ENCODE measurements around the gene MYH13.

MYH13 gene

DNA sequence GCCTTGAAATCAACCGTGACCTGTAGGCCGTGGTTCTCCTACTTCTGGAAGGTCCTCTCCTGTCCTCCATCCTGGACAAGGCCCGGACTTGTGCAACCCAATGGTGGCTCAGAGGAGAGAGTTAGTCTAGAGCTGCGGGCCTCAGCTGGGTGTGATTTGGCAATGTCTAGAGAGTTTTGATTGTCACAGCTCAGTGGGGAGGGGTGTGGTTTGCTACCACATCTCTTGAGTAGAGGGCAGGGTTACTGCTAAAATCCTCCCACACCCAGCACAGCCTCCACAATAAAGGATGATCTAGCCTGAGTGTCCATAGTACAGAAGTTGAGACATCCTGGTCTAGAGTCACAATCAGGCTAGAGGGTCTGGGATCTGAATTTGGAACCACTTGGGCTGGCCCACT lies 40.3 kb downstream of the MYH13 start:
- no peaks in the 10 kb centered on the region for H3K36me3 ChIP-seq (ENCODE audit: insufficient read depth, low read length)
- no peak overlapping the region for H2AFZ ChIP-seq (ENCODE audit: low read depth, low read length)
- no peak overlapping the region for H3K4me3 ChIP-seq (ENCODE audit: low read length)
- no peaks in the 10 kb centered on the region for H3K9me3 ChIP-seq (ENCODE audit: low read length)
- no peaks in the 10 kb centered on the region for H3K27me3 ChIP-seq (ENCODE audit: insufficient read depth, low read length)
- no peaks in the 10 kb centered on the region for H3K4me1 ChIP-seq (ENCODE audit: insufficient read depth, low read length)

DNA sequence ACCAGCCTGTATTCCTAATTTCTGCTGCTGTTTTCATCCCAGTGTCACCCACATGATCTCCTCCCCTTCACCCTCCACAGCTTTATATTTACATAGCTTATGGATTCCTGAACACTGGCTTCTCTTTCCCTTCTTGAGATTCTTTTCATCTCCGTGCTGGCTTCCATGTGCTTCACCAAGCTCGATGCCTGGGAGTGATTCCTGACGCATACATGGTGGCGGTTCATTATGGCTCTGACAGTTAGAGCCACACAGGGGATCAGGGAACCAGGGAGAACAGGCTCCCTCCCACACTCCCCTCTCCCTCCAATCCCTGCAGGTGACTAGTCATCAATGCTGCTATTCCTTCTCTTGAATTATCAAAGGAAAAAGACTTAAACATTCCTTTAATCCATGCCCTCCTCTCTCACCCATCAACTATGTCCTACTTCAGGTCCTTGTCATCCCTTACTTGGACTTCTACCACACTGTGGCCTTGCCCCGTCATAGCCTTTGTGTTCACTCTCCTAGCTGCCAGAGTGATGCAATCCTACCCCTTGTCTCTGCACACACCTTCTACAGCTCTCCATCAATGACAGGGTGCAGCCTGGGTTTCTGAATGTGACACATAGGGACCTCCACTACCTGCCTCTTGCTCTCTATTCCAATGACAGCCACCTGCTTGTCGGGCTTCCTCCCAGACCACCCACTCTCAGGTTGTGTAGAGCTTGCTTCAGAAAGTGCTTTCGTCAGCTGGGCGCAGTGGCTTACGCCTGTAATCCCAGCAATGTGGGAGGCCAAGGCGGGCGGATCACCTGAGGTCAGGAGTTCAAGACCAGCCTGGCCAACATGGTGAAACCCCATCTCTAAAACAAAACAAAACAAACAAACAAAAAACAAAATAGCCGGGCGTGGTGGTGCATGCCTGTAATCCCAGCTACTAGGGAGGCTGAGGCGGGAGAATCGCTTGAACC lies 43.6 kb downstream of the MYH13 start:
- H2AFZ ChIP-seq (ENCODE audit: low read depth, low read length), result no peak overlapping the region
- no peak overlapping the region for H3K4me3 ChIP-seq (ENCODE audit: low read length)
- H3K4me1 ChIP-seq (ENCODE audit: insufficient read depth, low read length), result no peaks in the 10 kb centered on the region
- H3K27me3 ChIP-seq (ENCODE audit: insufficient read depth, low read length), result no peaks in the 10 kb centered on the region
- no peaks in the 10 kb centered on the region for H3K36me3 ChIP-seq (ENCODE audit: insufficient read depth, low read length)
- H3K9me3 ChIP-seq (ENCODE audit: low read length), result no peaks in the 10 kb centered on the region

DNA sequence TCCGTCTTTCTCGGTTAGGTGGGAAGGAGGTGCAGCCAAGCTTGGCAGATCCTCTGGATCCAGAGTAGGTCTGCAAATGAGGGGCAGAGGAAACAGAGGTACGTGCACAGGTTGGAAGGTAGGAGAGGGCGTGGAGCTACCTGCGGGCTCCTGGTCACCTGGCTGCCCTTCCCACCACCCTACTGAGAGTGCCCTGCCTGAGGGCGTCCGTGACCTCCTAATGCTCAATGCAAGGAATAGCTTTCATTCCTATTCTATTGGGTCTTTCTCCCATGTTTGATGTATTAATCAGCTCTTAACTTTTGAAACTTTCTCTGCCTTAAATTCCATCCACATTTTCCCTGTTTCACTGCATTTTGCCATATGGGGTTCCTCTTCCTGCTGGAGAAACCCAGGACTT lies 44.6 kb downstream of the MYH13 start:
- H3K36me3 ChIP-seq (ENCODE audit: insufficient read depth, low read length), result no peaks in the 10 kb centered on the region
- H3K9me3 ChIP-seq (ENCODE audit: low read length), result no peaks in the 10 kb centered on the region
- no peak overlapping the region for H2AFZ ChIP-seq (ENCODE audit: low read depth, low read length)
- no peaks in the 10 kb centered on the region for H3K27me3 ChIP-seq (ENCODE audit: insufficient read depth, low read length)
- H3K4me1 ChIP-seq (ENCODE audit: insufficient read depth, low read length), result no peaks in the 10 kb centered on the region
- H3K4me3 ChIP-seq (ENCODE audit: low read length), result no peak overlapping the region

DNA sequence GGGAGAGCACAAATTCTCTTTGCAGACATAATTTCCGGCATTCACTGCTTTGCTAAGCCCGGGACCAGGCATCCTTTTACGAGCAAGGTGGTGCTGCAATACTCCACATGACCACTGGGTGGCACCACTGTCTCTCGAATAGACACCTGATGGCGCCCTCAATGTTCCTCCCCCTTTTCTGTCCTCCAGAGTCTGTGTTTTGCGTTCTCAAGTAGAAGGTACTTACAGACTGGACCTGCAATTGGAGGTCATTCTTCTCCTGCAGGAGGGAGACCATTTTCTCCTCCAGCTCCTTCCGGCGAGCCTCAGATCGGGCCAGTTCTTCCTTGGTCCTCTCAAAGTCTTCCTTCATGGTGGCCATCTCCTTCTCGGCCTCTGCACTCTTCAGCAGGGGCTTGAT lies 45.2 kb downstream of the MYH13 start:
- no peak overlapping the region for H2AFZ ChIP-seq (ENCODE audit: low read depth, low read length)
- no peaks in the 10 kb centered on the region for H3K27me3 ChIP-seq (ENCODE audit: insufficient read depth, low read length)
- no peak overlapping the region for H3K4me3 ChIP-seq (ENCODE audit: low read length)
- no peaks in the 10 kb centered on the region for H3K9me3 ChIP-seq (ENCODE audit: low read length)
- H3K4me1 ChIP-seq (ENCODE audit: insufficient read depth, low read length), result no peaks in the 10 kb centered on the region
- no peaks in the 10 kb centered on the region for H3K36me3 ChIP-seq (ENCODE audit: insufficient read depth, low read length)

DNA sequence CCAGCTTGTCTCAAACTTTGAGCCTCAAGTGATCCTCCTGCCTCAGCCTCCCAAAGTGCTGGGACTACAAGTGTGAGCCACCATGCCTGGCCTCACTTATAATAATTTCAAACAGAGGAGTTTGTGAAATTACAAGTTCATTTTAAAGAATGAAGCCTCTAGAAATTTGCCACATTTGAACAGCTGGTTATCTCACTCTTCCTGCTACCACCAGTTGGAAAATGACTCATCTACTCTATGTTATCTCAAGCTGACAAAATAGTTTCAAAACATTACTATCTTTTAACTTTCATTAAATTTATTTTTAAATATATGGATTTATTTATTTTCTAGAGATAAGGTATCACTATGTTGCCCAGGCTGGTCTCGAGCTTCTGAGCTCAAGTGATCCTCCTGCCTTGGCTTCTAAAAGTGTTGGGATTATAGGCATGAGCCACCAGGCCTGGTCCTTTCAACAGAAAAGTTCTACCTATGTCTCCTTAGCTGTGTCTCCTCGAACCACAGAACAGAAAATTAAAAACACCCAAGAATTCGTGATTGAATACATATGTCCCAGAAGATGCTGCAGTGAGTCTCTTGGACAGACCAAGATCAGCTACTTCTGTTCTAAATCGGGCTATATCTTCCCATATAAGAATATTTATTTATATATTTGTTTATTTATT lies 47.6 kb downstream of the MYH13 start:
- Histone ChIP-seq H3K4me3 (ENCODE audit: low read length) (no peak overlapping the region), H3K27me3 (ENCODE audit: insufficient read depth, low read length) (no peaks in the 10 kb centered on the region), H2AFZ (ENCODE audit: low read depth, low read length) (no peak overlapping the region), H3K36me3 (ENCODE audit: insufficient read depth, low read length) (no peaks in the 10 kb centered on the region), H3K9me3 (ENCODE audit: low read length) (no peaks in the 10 kb centered on the region), H3K4me1 (ENCODE audit: insufficient read depth, low read length) (no peaks in the 10 kb centered on the region)

DNA sequence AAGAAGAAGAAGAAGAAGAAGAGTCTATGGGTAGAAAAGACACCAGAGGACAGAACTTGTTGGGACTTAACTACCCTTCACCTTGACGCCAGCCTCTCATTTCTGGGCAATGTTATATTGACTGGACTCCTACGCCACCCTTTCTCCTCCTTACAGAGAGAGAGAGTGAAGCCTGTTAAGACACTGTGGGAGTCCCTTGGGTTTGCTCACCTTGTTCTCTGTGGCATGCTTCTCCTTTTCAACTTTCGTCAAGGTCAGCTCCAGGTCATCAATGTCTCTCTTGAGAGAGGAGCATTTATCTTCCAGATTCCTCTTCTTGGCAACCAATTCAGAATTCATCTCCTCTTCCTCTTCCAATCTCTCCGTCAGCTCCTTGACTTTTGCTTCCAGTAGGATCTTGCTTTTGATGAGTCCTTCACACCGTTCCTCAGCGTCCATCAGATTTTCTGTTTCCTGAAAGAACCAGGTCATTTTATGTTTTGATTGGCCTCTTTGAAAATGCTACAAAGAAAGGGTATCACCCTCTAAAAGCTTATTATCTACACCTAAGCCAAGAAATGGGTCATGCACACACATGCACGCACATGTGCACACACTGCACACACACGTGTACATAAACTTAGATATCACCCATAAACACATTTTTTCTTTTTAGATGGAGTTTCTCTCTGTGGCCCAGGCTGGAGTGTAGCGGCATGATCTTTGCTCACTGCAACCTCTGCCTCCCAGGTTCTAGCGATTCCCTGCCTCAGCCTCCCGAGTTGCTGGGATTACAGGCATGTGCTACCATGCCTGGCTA lies 48.8 kb downstream of the MYH13 start:
- no peaks in the 10 kb centered on the region for H3K9me3 ChIP-seq (ENCODE audit: low read length)
- no peaks in the 10 kb centered on the region for H3K4me1 ChIP-seq (ENCODE audit: insufficient read depth, low read length)
- no peaks in the 10 kb centered on the region for H3K27me3 ChIP-seq (ENCODE audit: insufficient read depth, low read length)
- H3K36me3 ChIP-seq (ENCODE audit: insufficient read depth, low read length), result no peaks in the 10 kb centered on the region
- no peak overlapping the region for H2AFZ ChIP-seq (ENCODE audit: low read depth, low read length)
- no peak overlapping the region for H3K4me3 ChIP-seq (ENCODE audit: low read length)

DNA sequence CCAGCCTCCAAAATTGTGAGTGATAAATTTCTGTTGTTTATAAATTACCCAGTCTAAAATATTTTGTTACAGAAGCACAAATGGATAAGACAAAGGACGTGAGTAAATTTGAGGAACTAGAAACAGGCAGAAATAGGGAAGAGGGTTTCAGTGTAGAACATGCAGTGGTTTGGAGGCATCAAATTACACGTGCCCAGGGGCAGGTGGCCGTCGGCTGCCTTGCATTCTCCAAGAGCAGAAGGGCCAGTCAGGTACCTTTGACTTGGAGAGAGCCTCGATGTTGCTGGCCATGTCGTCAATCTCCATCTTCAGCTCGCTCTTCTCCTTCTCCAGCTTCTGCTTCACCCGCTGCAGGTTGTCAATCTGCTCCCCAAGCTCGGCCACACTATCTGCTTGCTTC lies 54.3 kb downstream of the MYH13 start:
- H3K9me3 ChIP-seq (ENCODE audit: low read length), result no peaks in the 10 kb centered on the region
- no peak overlapping the region for H2AFZ ChIP-seq (ENCODE audit: low read depth, low read length)
- H3K4me3 ChIP-seq (ENCODE audit: low read length), result no peak overlapping the region
- no peaks in the 10 kb centered on the region for H3K27me3 ChIP-seq (ENCODE audit: insufficient read depth, low read length)
- no peaks in the 10 kb centered on the region for H3K4me1 ChIP-seq (ENCODE audit: insufficient read depth, low read length)
- H3K36me3 ChIP-seq (ENCODE audit: insufficient read depth, low read length), result no peaks in the 10 kb centered on the region

DNA sequence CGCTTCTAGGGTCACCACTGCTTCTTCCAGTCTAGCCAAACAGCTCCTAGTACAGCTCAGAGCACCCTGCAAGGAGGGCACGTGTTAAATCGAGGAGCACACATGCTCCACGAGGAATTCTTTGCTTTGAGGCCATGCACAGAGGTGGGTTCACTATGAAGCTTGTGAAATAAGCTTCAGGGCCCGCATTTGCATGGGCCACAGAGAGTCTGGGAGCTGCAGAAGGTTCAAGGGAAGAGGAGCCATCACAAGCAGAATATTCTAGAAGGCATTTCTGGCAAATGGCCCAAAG lies 55.3 kb downstream of the MYH13 start:
- Histone ChIP-seq H3K27me3 (ENCODE audit: insufficient read depth, low read length) (no peaks in the 10 kb centered on the region), H3K9me3 (ENCODE audit: low read length) (no peaks in the 10 kb centered on the region), H2AFZ (ENCODE audit: low read depth, low read length) (no peak overlapping the region), H3K4me3 (ENCODE audit: low read length) (no peak overlapping the region), H3K4me1 (ENCODE audit: insufficient read depth, low read length) (no peaks in the 10 kb centered on the region), H3K36me3 (ENCODE audit: insufficient read depth, low read length) (no peaks in the 10 kb centered on the region)

DNA sequence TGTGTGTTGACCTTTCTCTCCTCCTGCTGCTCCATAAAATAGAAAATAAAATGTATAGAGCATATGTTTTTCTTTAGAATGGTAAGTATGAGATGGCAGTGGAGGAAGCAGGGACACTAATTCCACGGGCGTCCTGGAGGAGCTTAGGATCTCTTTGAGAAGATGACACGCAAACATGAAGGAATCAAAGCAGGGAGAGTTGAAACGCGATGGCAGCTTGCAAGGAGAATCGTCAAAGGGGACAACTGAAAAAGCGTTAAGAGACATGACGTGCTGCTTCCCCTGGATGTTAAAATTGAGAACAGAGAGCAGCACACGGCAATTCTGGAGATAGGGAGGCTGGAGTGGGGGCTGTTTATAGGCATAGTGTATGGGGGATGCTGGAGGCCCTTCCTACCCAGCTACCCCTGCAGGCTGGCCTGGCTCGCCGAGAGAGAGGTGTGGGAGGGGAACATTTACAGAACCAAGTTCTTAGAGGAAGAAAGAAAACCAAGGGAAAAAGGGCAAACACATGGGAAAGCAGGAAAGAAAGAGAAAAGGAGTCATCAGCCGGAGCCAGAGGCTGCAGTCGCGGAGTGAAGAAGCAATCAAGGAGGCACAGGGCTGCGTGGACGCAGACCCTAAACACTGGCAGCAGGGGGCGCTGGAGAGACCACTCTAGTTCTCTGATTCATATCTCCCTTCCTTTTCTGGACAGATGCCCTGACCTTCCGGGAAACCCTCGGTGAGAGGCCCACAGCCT lies 55.8 kb downstream of the MYH13 start:
- Histone ChIP-seq H2AFZ (ENCODE audit: low read depth, low read length) (no peak overlapping the region), H3K4me3 (ENCODE audit: low read length) (no peak overlapping the region), H3K27me3 (ENCODE audit: insufficient read depth, low read length) (no peaks in the 10 kb centered on the region), H3K4me1 (ENCODE audit: insufficient read depth, low read length) (no peaks in the 10 kb centered on the region), H3K9me3 (ENCODE audit: low read length) (no peaks in the 10 kb centered on the region), H3K36me3 (ENCODE audit: insufficient read depth, low read length) (no peaks in the 10 kb centered on the region)

DNA sequence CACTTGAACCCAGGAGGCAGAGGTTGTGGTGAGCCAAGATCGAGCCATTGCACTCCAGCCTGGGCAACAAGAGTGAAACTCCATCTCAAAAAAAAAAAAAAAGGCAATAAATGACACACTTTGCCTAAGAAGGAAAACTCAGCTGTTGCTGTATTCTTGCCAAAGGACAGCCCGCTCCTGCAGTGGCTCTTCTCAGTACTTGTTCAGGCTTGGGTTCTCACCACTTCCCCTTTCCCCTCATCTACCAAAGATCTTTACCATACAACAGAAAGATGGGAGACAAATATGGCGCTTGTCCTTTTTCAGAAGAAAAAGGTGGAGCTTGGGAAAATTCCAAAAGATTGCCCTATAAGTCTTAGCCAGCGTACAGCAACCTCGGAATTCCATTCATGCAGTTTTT lies 58.5 kb downstream of the MYH13 start:
- Histone ChIP-seq H3K4me1 (ENCODE audit: insufficient read depth, low read length) (no peaks in the 10 kb centered on the region), H3K36me3 (ENCODE audit: insufficient read depth, low read length) (no peaks in the 10 kb centered on the region), H3K9me3 (ENCODE audit: low read length) (no peaks in the 10 kb centered on the region), H2AFZ (ENCODE audit: low read depth, low read length) (no peak overlapping the region), H3K4me3 (ENCODE audit: low read length) (no peak overlapping the region), H3K27me3 (ENCODE audit: insufficient read depth, low read length) (no peaks in the 10 kb centered on the region)

DNA sequence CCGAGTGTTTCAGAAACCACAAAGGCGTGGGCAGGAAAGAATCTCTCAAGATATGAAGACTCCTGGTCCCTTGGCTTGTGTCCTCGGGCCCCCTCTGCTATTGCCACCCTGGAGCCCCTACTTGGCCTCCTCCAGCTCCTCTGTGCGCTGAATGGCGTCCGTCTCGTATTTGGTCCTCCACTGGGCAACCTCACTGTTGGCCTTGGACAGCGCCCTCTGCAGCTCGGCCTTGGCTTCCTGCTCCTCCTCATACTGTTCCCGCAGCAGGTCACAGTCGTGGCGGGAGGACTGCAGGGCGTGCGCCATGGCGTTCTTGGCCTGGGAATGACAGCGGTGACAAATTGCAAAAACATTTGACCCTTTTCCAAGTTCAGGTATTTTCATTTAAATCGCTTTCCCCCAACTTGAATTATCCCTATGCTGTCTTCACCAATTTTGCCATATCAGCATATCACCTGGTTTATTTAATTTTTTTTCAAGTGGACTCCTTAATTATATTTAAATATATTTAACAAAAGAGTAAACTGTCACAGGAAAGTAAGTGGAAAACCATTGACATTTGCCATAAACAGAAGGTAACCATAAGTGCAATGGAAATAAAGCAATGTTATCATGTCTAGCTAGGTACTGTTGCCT lies 59.7 kb downstream of the MYH13 start:
- H3K36me3 ChIP-seq (ENCODE audit: insufficient read depth, low read length), result no peaks in the 10 kb centered on the region
- no peaks in the 10 kb centered on the region for H3K9me3 ChIP-seq (ENCODE audit: low read length)
- no peak overlapping the region for H2AFZ ChIP-seq (ENCODE audit: low read depth, low read length)
- H3K4me3 ChIP-seq (ENCODE audit: low read length), result no peak overlapping the region
- no peaks in the 10 kb centered on the region for H3K27me3 ChIP-seq (ENCODE audit: insufficient read depth, low read length)
- no peaks in the 10 kb centered on the region for H3K4me1 ChIP-seq (ENCODE audit: insufficient read depth, low read length)

DNA sequence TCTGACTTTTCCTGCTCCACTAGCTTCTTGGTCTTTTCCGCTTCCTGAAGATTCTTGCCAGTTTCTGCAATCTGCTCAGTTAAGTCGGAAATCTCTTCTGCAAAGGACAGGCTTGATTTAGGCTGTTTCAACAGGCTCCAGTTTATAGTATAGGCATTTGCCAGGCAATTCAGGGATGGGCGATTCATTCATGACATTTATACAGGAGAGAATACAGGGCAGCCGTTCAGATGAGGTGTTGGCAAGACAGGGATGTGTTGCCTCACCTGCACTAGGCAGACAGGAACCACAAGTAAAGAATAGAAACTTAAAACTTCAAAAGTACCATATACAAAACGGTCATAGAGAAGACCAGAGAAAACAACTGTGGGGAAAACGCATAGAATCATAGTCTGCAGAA lies 61.7 kb downstream of the MYH13 start:
- Histone ChIP-seq H2AFZ (ENCODE audit: low read depth, low read length) (no peak overlapping the region), H3K27me3 (ENCODE audit: insufficient read depth, low read length) (no peaks in the 10 kb centered on the region), H3K9me3 (ENCODE audit: low read length) (no peaks in the 10 kb centered on the region), H3K4me3 (ENCODE audit: low read length) (no peak overlapping the region), H3K36me3 (ENCODE audit: insufficient read depth, low read length) (no peaks in the 10 kb centered on the region), H3K4me1 (ENCODE audit: insufficient read depth, low read length) (no peaks in the 10 kb centered on the region)
